Loucy (cell line): Measurements from ENCODE around the gene LYSET.

Experiments
- H2AFZ ChIP-seq: fragments of 200-600 bp; sonication (generic); 2 replicates; pipeline ENCODE4 v1.6.0; 2016; ENCODE audit warnings: antibody characterized with exemption, mild to moderate bottlenecking, low read length, moderate library complexity
- H3F3A ChIP-seq: fragments of 200-600 bp; 2 replicates; pipeline ENCODE4 v1.6.0; 2016; ENCODE audit warnings: antibody characterized with exemption, low read depth, mild to moderate bottlenecking
- H3K27me3 ChIP-seq: fragments of 200-600 bp; sonication (generic); 2 replicates; pipeline ENCODE4 v1.6.1; 2014; ENCODE audit warnings: low read length, mild to moderate bottlenecking; ENCODE audit not compliant: insufficient read depth, poor library complexity, severe bottlenecking
- H3K36me3 ChIP-seq: fragments of 200-600 bp; sonication (generic); 2 replicates; pipeline ENCODE4 v1.6.1; 2016; ENCODE audit warnings: low read length; ENCODE audit not compliant: insufficient read depth
- H3K4me1 ChIP-seq: fragments of 200-600 bp; sonication (generic); 2 replicates; pipeline ENCODE4 v1.5.1; 2014; ENCODE audit warnings: low read length, mild to moderate bottlenecking; ENCODE audit not compliant: insufficient read depth, poor library complexity, severe bottlenecking
- H3K4me2 ChIP-seq: fragments of 200-600 bp; sonication (generic); 2 replicates; pipeline ENCODE4 v1.6.0; 2014; ENCODE audit warnings: antibody characterized with exemption, low read length, low read depth, mild to moderate bottlenecking; ENCODE audit not compliant: poor library complexity, severe bottlenecking
- H3K4me3 ChIP-seq: fragments of 200-600 bp; sonication (generic); 2 replicates; pipeline ENCODE4 v1.5.1; 2014; ENCODE audit warnings: low read length, mild to moderate bottlenecking, mixed read lengths; ENCODE audit not compliant: poor library complexity, severe bottlenecking
- H3K79me2 ChIP-seq: fragments of 200-600 bp; sonication (generic); 2 replicates; pipeline ENCODE4 v1.6.1; 2014; ENCODE audit warnings: low read length; ENCODE audit not compliant: insufficient read depth
- H3K9ac ChIP-seq: fragments of 200-600 bp; sonication (generic); 2 replicates; pipeline ENCODE4 v1.6.0; 2014; ENCODE audit warnings: mild to moderate bottlenecking, low read depth, low read length, moderate library complexity; ENCODE audit not compliant: poor library complexity, severe bottlenecking
- H3K9me2 ChIP-seq: fragments of 200-600 bp; sonication (generic); replicated peaks from 2 replicates; pipeline ENCODE4 v1.6.1; 2016; ENCODE audit warnings: low read depth, low read length, mixed read lengths
- H3K9me3 ChIP-seq: fragments of 200-600 bp; sonication (generic); 2 replicates; pipeline ENCODE4 v1.6.1; 2014; ENCODE audit warnings: mild to moderate bottlenecking, antibody characterized with exemption, low read length, low read depth; ENCODE audit not compliant: insufficient read depth
- H4K20me1 ChIP-seq: fragments of 200-600 bp; sonication (generic); 2 replicates; pipeline ENCODE4 v1.6.0; 2014; ENCODE audit warnings: antibody characterized with exemption, low read length, mild to moderate bottlenecking; ENCODE audit not compliant: insufficient read depth, poor library complexity, severe bottlenecking
- CTCF ChIP-seq: fragments of 200-600 bp; sonication (generic); conservative IDR thresholded peaks from 2 replicates; pipeline ENCODE4 v1.5.1; 2014; ENCODE audit warnings: mild to moderate bottlenecking, antibody characterized with exemption, low read length
- EZH2phosphoT487 ChIP-seq: fragments of 200-600 bp; IDR thresholded peaks from 2 replicates; pipeline ENCODE4 v1.6.1; 2018; ENCODE audit warnings: antibody characterized with exemption, mild to moderate bottlenecking, moderate library complexity, borderline replicate concordance

LYSET gene

GRCh38 chr14:93214598-93214997, 29.5 kb downstream of the LYSET start:
- H3K27me3 ChIP-seq: no peaks in the 10 kb centered on the region
- peaks cover 26% of the 10 kb centered on the region for H3K79me2 ChIP-seq
- H2AFZ ChIP-seq: no peak overlapping the region
- peak overlapping the region; percentile 22 for H3K9ac ChIP-seq
- peaks cover 57% of the 10 kb centered on the region for H3K36me3 ChIP-seq
- no peaks in the 10 kb centered on the region for H3K9me3 ChIP-seq
- no peak overlapping the region for H3K4me3 ChIP-seq
- no peak overlapping the region for H3K4me2 ChIP-seq
- TF ChIP-seq EZH2phosphoT487 (no peak), CTCF (no peak)
- no peaks in the 10 kb centered on the region for H3K9me2 ChIP-seq
- H3F3A ChIP-seq: no peaks in the 10 kb centered on the region; the same call in 1 of the 2 replicates
- peaks cover 15% of the 10 kb centered on the region for H4K20me1 ChIP-seq
- H3K4me1 ChIP-seq: peaks cover 6% of the 10 kb centered on the region

- H3K9me2 ChIP-seq: no peaks in the 10 kb centered on the region
- peaks cover 56% of the 10 kb centered on the region; the same call in 1 of the 2 replicates for H3K36me3 ChIP-seq
- H3K4me2 ChIP-seq: no peak overlapping the region
- no peaks in the 10 kb centered on the region for H3K79me2 ChIP-seq
- no peak overlapping the region for H3K9ac ChIP-seq
- no peaks in the 10 kb centered on the region; the same call in 1 of the 2 replicates for H3F3A ChIP-seq
- no peak overlapping the region for H3K4me3 ChIP-seq
- peaks cover 4% of the 10 kb centered on the region for H3K4me1 ChIP-seq
- no peaks in the 10 kb centered on the region for H3K9me3 ChIP-seq
- TF ChIP-seq CTCF: peak; percentile 81
- no peak for TF ChIP-seq EZH2phosphoT487
- no peaks in the 10 kb centered on the region for H4K20me1 ChIP-seq
- no peaks in the 10 kb centered on the region for H3K27me3 ChIP-seq
- H2AFZ ChIP-seq: no peak overlapping the region
Measured at GRCh38 chr14:93219103-93219726, 34.1 kb downstream of the LYSET start.

- Histone ChIP-seq H3K36me3 (peaks cover 55% of the 10 kb centered on the region; the same call in 1 of the 2 replicates), H3K27me3 (no peaks in the 10 kb centered on the region)
Measured at GRCh38 chr14:93220509-93220908, 35.4 kb downstream of the LYSET start.

More at GRCh38 chr14:93220509-93220908, 35.4 kb downstream of the LYSET start:
- Histone ChIP-seq H3K79me2 (no peaks in the 10 kb centered on the region), H3K9ac (no peak overlapping the region), H3F3A (no peaks in the 10 kb centered on the region; the same call in 1 of the 2 replicates), H4K20me1 (no peaks in the 10 kb centered on the region), H3K9me2 (no peaks in the 10 kb centered on the region), H2AFZ (no peak overlapping the region), H3K4me2 (no peak overlapping the region), H3K4me1 (peaks cover 4% of the 10 kb centered on the region), H3K4me3 (no peak overlapping the region), H3K9me3 (no peaks in the 10 kb centered on the region)
- TF ChIP-seq CTCF: no peak
- no peak for TF ChIP-seq EZH2phosphoT487
